Stomach (tissue), 4 donors: ENCODE data around the gene MRAS.

ENCODE experiments used
- CTCF ChIP-seq, 7 experiments: fragments of 450-650 bp in 4 of 7; fragments of 200-600 bp in 3 of 7; sonication (generic) in 3 of 7; IDR thresholded peaks; one replicate each; pipeline ENCODE4 v1.5.1; 2016 to 2019; ENCODE audit warnings: antibody characterized with exemption in 7 of 7, control low read depth in 2 of 7, mild to moderate bottlenecking in 1 of 7
- POLR2A ChIP-seq, 4 donors: fragments of 450-650 bp; IDR thresholded peaks; one replicate each; pipeline ENCODE4 v1.6.1; 2016; ENCODE audit warnings: antibody characterized with exemption in 4 of 4, control low read depth in 2 of 4, mild to moderate bottlenecking in 1 of 4, moderate library complexity in 1 of 4

- TF ChIP-seq CTCF (IDR thresholded peaks at IDR 0.05), result no peak
- no peak for TF ChIP-seq POLR2A (IDR thresholded peaks at IDR 0.05)
Measured at GRCh38 chr3:138383715-138384465, 35.5 kb downstream of the MRAS start.
